Activated CD8-positive, alpha-beta T cell treated with anti-CD3 and anti-CD28 coated beads, Interleukin-2, amount 10 ng/mL, durations not matched to agents 7 days and 5 days (primary cell): ENCODE measurements around the gene SLC39A2. TPM values are rescaled to one million over a fixed set of nuclear protein-coding genes. Genes with fewer than 3 reads are reported as not detected.
"Not testable (repeated sequence)": the region's sequence is repeated elsewhere in the genome, so short reads cannot be mapped to it uniquely, and the experiment has no call there.

Experiments
- ATAC-seq: fragments of 150-1000 bp; cut with Tn5 transposase; one replicate; pipeline ENCODE4 v1.10.0; 2021; ENCODE audit warnings: moderate library complexity
- CTCF ChIA-PET: fragments of 350-600 bp; sonication (Branson Sonifier 250); formaldehyde crosslinking; loops from one replicate; lab custom pipeline; 2021; ENCODE audit warnings: antibody characterized with exemption; lab: Charles Lee
- POLR2A ChIA-PET: fragments of 350-600 bp; sonication (Branson Sonifier 250); formaldehyde crosslinking; loops from one replicate; lab custom pipeline; 2021; ENCODE audit warnings: antibody characterized with exemption; lab: Charles Lee
- DNase-seq: peaks from one replicate; pipeline ENCODE4 v3.0.0-alpha.2; 2020
- H3K27ac Mint-ChIP-seq: one replicate; pipeline ENCODE4 v1.8.0; 2021; ENCODE audit warnings: mild to moderate bottlenecking, mixed read lengths
- H3K27me3 Mint-ChIP-seq: one replicate; pipeline ENCODE4 v1.8.0; 2021; ENCODE audit warnings: low read depth, mixed read lengths
- H3K36me3 Mint-ChIP-seq: one replicate; pipeline ENCODE4 v1.8.0; 2021; ENCODE audit warnings: low read depth, mixed read lengths
- H3K4me1 Mint-ChIP-seq: one replicate; pipeline ENCODE4 v1.8.0; 2021; ENCODE audit warnings: low read depth, mixed read lengths
- H3K4me3 Mint-ChIP-seq: one replicate; pipeline ENCODE4 v1.8.0; 2021; ENCODE audit warnings: mild to moderate bottlenecking, mixed read lengths
- H3K9me3 Mint-ChIP-seq: one replicate; pipeline ENCODE4 v1.8.0; 2022; ENCODE audit warnings: mixed read lengths; ENCODE audit not compliant: insufficient read depth
- total RNA-seq, 2 experiments: library from RNA; stranded (reverse); gene quantifications; one replicate each; pipeline ENCODE4 v1.2.3, GENCODE V29; 2021

Gene SLC39A2
- total RNA-seq, 2 experiments from 2014 or later = not detected

DNA sequence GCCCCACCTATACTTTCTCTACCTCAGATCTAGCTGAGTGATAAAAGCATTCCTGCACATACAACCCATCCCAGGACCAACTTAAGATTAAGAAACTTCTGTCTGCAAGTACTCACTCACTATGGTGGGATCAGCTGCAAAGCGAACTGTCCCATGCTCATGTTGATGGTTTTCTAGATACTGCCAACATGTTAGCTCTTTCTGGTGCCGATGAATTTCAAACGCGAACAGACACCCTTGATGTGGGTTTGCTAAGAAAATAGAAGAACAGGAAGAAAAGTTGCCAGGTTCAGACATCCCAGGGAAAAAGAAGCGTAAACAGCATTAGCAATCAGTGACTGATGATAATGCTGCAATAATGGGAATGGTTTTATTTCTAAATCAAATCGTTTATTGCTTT lies 1.5 kb upstream of the SLC39A2 start:
- no peaks in the 10 kb centered on the region for H3K27me3 Mint-ChIP-seq
- H3K9me3 Mint-ChIP-seq = no peaks in the 10 kb centered on the region
- ATAC-seq (no peak), DNase-seq (no peak)
- H3K4me1 Mint-ChIP-seq = peaks cover 15% of the 10 kb centered on the region
- POLR2A ChIA-PET = interaction anchor here (0.5 kb wide), 1 partner anchor 9 kb away, joined by 4 read pairs; no protein-coding TSS in a partner anchor
- H3K27ac Mint-ChIP-seq = no peak overlapping the region
- H3K4me3 Mint-ChIP-seq = no peak overlapping the region
- CTCF ChIA-PET = interaction anchor here (1.0 to 11.9 kb wide), 5 partner anchors 8 to 108 kb away, joined by 3 to 126 read pairs (median 13); no protein-coding TSS in a partner anchor
- peaks cover 46% of the 10 kb centered on the region for H3K36me3 Mint-ChIP-seq

- POLR2A ChIA-PET = no interaction called here
- H3K27ac Mint-ChIP-seq = peak overlapping the region; percentile 51
- no peaks in the 10 kb centered on the region for H3K9me3 Mint-ChIP-seq
- H3K36me3 Mint-ChIP-seq = peaks cover 42% of the 10 kb centered on the region
- H3K4me1 Mint-ChIP-seq = peaks cover 13% of the 10 kb centered on the region
- no peak overlapping the region for H3K4me3 Mint-ChIP-seq
- no peaks in the 10 kb centered on the region for H3K27me3 Mint-ChIP-seq
- DNase-seq = no peak
- CTCF ChIA-PET = interaction anchor here (1.2 to 11.9 kb wide), 4 partner anchors 17 to 107 kb away, joined by 3 to 126 read pairs (median 16); no protein-coding TSS in a partner anchor
- ATAC-seq = no peak
Observed at GRCh38 chr14:20998139-20998538, 954 bp upstream of the SLC39A2 start.

GRCh38 chr14:20999591-20999990 lies 498 bp downstream of the SLC39A2 start:
- H3K36me3 Mint-ChIP-seq = peaks cover 33% of the 10 kb centered on the region
- no peaks in the 10 kb centered on the region for H3K9me3 Mint-ChIP-seq
- ATAC-seq (no peak), DNase-seq (no peak)
- no peak overlapping the region for H3K4me3 Mint-ChIP-seq
- H3K4me1 Mint-ChIP-seq = peaks cover 12% of the 10 kb centered on the region
- CTCF ChIA-PET = interaction anchor here (11.9 kb wide), 1 partner anchor 16 kb away, joined by 126 read pairs; no protein-coding TSS in a partner anchor
- H3K27ac Mint-ChIP-seq = no peak overlapping the region
- no peaks in the 10 kb centered on the region for H3K27me3 Mint-ChIP-seq
- POLR2A ChIA-PET = no interaction called here

GRCh38 chr14:21001218-21001617 lies 2.1 kb downstream of the SLC39A2 start:
- no peak overlapping the region for H3K4me3 Mint-ChIP-seq
- no peaks in the 10 kb centered on the region for H3K27me3 Mint-ChIP-seq
- ATAC-seq (no peak), DNase-seq (no peak)
- POLR2A ChIA-PET = no interaction called here
- H3K27ac Mint-ChIP-seq = no peak overlapping the region
- CTCF ChIA-PET = interaction anchor here (1.0 to 11.9 kb wide), 4 partner anchors 10 to 104 kb away, joined by 3 to 126 read pairs (median 4); no protein-coding TSS in a partner anchor
- H3K4me1 Mint-ChIP-seq = peaks cover 12% of the 10 kb centered on the region
- peaks cover 17% of the 10 kb centered on the region for H3K36me3 Mint-ChIP-seq
- H3K9me3 Mint-ChIP-seq = no peaks in the 10 kb centered on the region

GRCh38 chr14:21003788-21004346 lies 4.8 kb downstream of the SLC39A2 start:
- POLR2A ChIA-PET = no interaction called here
- Mint-ChIP-seq H3K4me1 (no peaks in the 10 kb centered on the region), H3K36me3 (no peaks in the 10 kb centered on the region), H3K4me3 (no peak overlapping the region), H3K9me3 (no peaks in the 10 kb centered on the region), H3K27ac (no peak overlapping the region), H3K27me3 (no peaks in the 10 kb centered on the region)
- CTCF ChIA-PET = interaction anchor here (0.9 to 11.9 kb wide), 6 partner anchors 9 to 101 kb away, joined by 3 to 126 read pairs (median 9); no protein-coding TSS in a partner anchor
- no peak for ATAC-seq
- DNase-seq = no peak

DNA sequence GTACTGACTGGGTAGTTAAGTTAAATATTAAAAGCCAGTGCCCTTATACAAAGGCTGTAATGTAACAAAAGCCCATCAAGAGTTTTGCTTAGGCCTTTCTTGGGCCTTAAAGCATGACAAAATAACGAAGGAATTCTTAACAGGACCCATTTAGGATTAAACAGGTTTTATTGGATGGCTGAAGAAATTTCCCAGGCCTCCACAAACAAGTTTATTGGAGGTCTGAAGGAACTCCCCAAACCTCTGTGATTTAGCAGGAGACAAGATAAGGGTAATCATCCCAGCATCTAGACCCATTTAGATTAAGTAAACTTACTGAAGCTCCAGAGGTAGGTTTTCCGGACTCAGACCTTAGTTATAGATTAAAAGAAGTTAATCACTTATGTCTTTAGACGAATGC lies 10.6 kb downstream of the SLC39A2 start:
- not testable (repeated sequence) for H3K36me3 Mint-ChIP-seq, H3K27ac Mint-ChIP-seq, ATAC-seq, H3K4me1 Mint-ChIP-seq, DNase-seq, H3K9me3 Mint-ChIP-seq, H3K4me3 Mint-ChIP-seq
- POLR2A ChIA-PET = interaction anchor here (0.7 kb wide), 1 partner anchor 146 kb away, joined by 3 read pairs; no protein-coding TSS in a partner anchor
- CTCF ChIA-PET = interaction anchor here (7.7 to 9.2 kb wide), 2 partner anchors 85 to 94 kb away, joined by 138 to 193 read pairs; partner anchors contain the start of gene TMEM253
- peaks cover 18% of the 10 kb centered on the region for H3K27me3 Mint-ChIP-seq

- Mint-ChIP-seq H3K36me3 (no peaks in the 10 kb centered on the region), H3K9me3 (no peaks in the 10 kb centered on the region), H3K4me3 (no peak overlapping the region), H3K4me1 (no peaks in the 10 kb centered on the region), H3K27me3 (peaks cover 21% of the 10 kb centered on the region), H3K27ac (no peak overlapping the region)
- DNase-seq = no peak
- ATAC-seq = no peak
- CTCF ChIA-PET = interaction anchor here (1.4 to 9.2 kb wide), 4 partner anchors 30 to 92 kb away, joined by 4 to 193 read pairs (median 155); partner anchors contain the start of genes RNASE7 and TMEM253
- POLR2A ChIA-PET = no interaction called here
Observed at GRCh38 chr14:21011136-21011535, 12.0 kb downstream of the SLC39A2 start.

- ChIA-PET CTCF (interaction anchor here (0.6 to 9.2 kb wide), 40 partner anchors 9 to 953 kb away, joined by 3 to 193 read pairs (median 6); partner anchors contain the start of genes ARHGEF40, NDRG2, OR5AU1 and RNASE13), POLR2A (interaction anchor here (1.0 to 1.5 kb wide), 2 partner anchors 25 to 89 kb away, joined by 3 to 6 read pairs; no protein-coding TSS in a partner anchor)
- peaks cover 21% of the 10 kb centered on the region for H3K27me3 Mint-ChIP-seq
- no peaks in the 10 kb centered on the region for H3K4me1 Mint-ChIP-seq
- H3K27ac Mint-ChIP-seq = no peak overlapping the region
- H3K4me3 Mint-ChIP-seq = no peak overlapping the region
- ATAC-seq (peak; percentile 80), DNase-seq (peak; percentile 82)
- no peaks in the 10 kb centered on the region for H3K36me3 Mint-ChIP-seq
- H3K9me3 Mint-ChIP-seq = no peaks in the 10 kb centered on the region
Observed at GRCh38 chr14:21014761-21015190, 15.7 kb downstream of the SLC39A2 start.

DNA sequence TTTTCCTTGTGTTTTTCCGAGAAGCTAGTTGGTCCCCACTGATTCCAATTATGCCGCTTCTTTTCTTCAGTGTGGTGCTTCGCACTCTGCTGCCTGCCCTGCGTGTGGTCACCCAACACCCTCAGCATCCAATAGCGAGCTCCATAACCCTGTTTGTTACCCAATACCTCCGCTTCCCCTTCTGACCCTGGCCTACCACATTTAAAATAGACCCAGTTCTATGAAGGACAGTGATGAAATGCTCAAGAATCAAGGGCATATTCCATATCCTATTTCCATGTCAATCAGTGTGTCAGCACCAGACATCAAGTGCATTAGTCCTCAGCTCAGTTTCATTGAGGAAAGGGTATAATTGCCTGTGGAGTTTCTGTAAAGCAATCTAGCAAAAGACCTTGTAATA lies 16.2 kb downstream of the SLC39A2 start:
- ATAC-seq (no peak), DNase-seq (no peak)
- no peaks in the 10 kb centered on the region for H3K4me1 Mint-ChIP-seq
- no peak overlapping the region for H3K4me3 Mint-ChIP-seq
- no peak overlapping the region for H3K27ac Mint-ChIP-seq
- POLR2A ChIA-PET = interaction anchor here (1.0 to 1.5 kb wide), 2 partner anchors 25 to 89 kb away, joined by 3 to 6 read pairs; no protein-coding TSS in a partner anchor
- H3K9me3 Mint-ChIP-seq = no peaks in the 10 kb centered on the region
- CTCF ChIA-PET = interaction anchor here (0.9 to 9.2 kb wide), 36 partner anchors 8 to 287 kb away, joined by 3 to 193 read pairs (median 8); partner anchors contain the start of genes ARHGEF40, NDRG2, RNASE13 and RNASE7
- no peaks in the 10 kb centered on the region for H3K36me3 Mint-ChIP-seq
- peaks cover 21% of the 10 kb centered on the region for H3K27me3 Mint-ChIP-seq

DNA sequence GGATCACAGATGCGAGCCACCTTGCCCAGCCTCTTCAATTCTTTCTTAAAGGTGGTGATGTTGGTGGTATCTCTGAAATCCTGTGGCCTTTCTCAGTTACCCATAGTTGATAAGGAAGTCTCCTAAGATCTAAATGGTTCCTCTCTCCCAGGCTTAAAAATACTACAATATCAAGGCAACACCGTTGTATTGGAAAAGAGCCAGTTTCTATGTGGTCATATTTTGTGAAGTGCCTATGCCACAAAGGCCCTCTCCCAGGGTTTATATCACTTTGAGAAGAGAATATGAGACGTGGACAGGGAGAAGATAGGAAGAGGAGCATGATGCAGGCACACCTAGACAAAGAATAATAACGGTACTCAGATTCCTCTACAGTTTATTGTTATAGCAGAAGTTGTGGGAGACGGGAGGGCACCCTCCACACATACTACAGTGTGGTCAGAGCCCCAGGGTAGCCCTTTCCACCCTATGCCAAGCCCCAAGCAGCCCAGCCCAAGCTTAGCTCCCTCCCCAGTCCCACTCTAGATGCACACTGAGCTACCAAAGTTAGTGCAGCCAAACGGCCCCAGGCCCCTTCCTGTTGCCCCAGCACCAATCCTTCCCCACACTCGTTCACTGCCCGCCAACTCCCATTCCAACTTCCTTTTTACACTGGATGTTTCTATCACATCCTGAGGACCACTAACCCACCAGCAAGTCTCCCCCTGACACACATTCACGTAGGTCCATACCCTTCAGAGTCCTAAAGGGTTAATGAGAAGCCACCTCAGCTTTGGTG lies 17.5 kb downstream of the SLC39A2 start:
- Mint-ChIP-seq H3K27ac (no peak overlapping the region), H3K4me1 (no peaks in the 10 kb centered on the region), H3K9me3 (no peaks in the 10 kb centered on the region), H3K36me3 (no peaks in the 10 kb centered on the region), H3K27me3 (peaks cover 15% of the 10 kb centered on the region), H3K4me3 (no peak overlapping the region)
- ChIA-PET POLR2A (no interaction called here), CTCF (interaction anchor here (2.5 to 9.2 kb wide), 8 partner anchors 15 to 87 kb away, joined by 22 to 193 read pairs (median 122); partner anchors contain the start of genes RNASE13, RNASE7, SLC39A2 and TMEM253)
- no peak for ATAC-seq
- no peak for DNase-seq

DNA sequence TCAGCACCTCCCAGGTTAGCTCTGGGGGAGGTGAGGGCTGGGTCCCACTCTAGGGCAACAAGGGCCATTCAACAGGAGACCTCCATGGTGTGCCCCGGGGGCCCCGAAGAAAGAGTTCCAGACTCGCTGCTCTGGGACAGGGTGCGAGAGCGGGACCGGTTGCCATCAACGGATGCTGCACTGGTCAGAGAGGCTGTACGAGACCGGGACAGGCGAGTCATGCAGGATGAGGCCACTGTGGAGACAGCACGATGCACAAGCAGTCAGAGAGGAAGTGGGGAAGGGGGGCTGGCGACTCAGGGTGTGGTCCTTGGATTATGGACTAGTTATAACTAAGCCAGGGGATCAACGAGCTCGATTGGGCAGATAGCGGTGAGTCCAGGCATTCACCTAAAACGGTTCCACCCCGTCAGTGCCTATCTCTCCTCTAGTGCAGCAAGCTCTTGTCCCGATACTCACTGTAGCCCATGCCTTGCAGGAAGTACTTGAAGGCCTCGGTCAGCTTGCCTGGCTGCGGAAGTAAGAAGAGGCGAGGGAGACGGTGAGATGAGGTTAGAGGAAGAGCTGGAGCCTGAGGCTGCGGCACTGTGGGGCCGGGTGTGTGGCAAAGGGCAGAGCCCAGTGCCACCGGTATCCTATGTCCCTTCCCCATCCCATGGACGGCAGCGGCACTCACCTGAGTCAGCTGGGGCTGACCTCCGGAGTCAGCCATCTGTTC lies 18.6 kb downstream of the SLC39A2 start:
- Mint-ChIP-seq H3K4me1 (no peaks in the 10 kb centered on the region), H3K9me3 (no peaks in the 10 kb centered on the region), H3K36me3 (no peaks in the 10 kb centered on the region), H3K27ac (no peak overlapping the region), H3K4me3 (no peak overlapping the region), H3K27me3 (peaks cover 10% of the 10 kb centered on the region)
- DNase-seq = no peak
- ATAC-seq = no peak
- CTCF ChIA-PET = interaction anchor here (1.8 to 6.3 kb wide), 5 partner anchors 14 to 86 kb away, joined by 6 to 126 read pairs (median 22); partner anchors contain the start of genes RNASE13, SLC39A2 and TPPP2
- POLR2A ChIA-PET = no interaction called here
